Peyer's patch (tissue), 4 donors: ENCODE results near the gene RAB38.

ENCODE experiments used
- CTCF ChIP-seq, 6 experiments: fragments of 450-650 bp in 4 of 6; fragments of 200-600 bp in 2 of 6; sonication (generic) in 1 of 6; IDR thresholded peaks; one replicate each; pipeline ENCODE4 v1.5.1; 2017 to 2019; ENCODE audit warnings: antibody characterized with exemption in 6 of 6, mild to moderate bottlenecking in 3 of 6, moderate library complexity in 1 of 6
- POLR2A ChIP-seq, 2 donors: fragments of 450-650 bp; IDR thresholded peaks; one replicate each; pipeline ENCODE4 v1.5.1; 2017; ENCODE audit warnings: antibody characterized with exemption in 2 of 2, mild to moderate bottlenecking in 2 of 2, moderate library complexity in 2 of 2

- TF ChIP-seq CTCF (IDR thresholded peaks at IDR 0.05) (no peak), POLR2A (IDR thresholded peaks at IDR 0.05) (no peak)
Observed at GRCh38 chr11:88115828-88116755, 59.2 kb downstream of the RAB38 start.
